Spleen (tissue), 11 donors: Measurements from ENCODE around the gene SLC39A11. TPM values are rescaled to one million over a fixed set of nuclear protein-coding genes. Genes with fewer than 3 reads are reported as not detected.

ENCODE experiments used
- DNase-seq: peaks from one replicate; pipeline ENCODE4 v3.0.0-alpha.2; 2020
- H3K27ac ChIP-seq, 8 donors: fragments of 200-600 bp; sonication (generic) in 7 of 8; 1 replicate in 4 of 8; 2 replicates in 4 of 8; pipeline versions ENCODE4 v1.5.0 to v1.8.0; 2016 to 2021; ENCODE audit warnings: inconsistent platforms in 4 of 8, mild to moderate bottlenecking in 4 of 8, moderate library complexity in 1 of 8
- H3K27me3 ChIP-seq, 7 donors: fragments of 200-600 bp; sonication (generic) in 6 of 7; replicated peaks in 1 of 7; 1 replicate in 4 of 7; 2 replicates in 3 of 7; pipeline versions ENCODE4 v1.5.0 to v1.8.0; 2016 to 2021; ENCODE audit warnings: inconsistent platforms in 3 of 7, mild to moderate bottlenecking in 1 of 7
- H3K36me3 ChIP-seq, 6 donors: fragments of 200-600 bp; sonication (generic) in 5 of 6; 1 replicate in 4 of 6; 2 replicates in 2 of 6; pipeline versions ENCODE4 v1.5.0 to v1.8.0; 2016 to 2021; ENCODE audit warnings: inconsistent platforms in 2 of 6
- H3K4me1 ChIP-seq, 6 donors: fragments of 200-600 bp; sonication (generic) in 5 of 6; 1 replicate in 3 of 6; 2 replicates in 3 of 6; pipeline versions ENCODE4 v1.5.0 to v1.8.0; 2016 to 2021; ENCODE audit warnings: inconsistent platforms in 3 of 6
- H3K4me3 ChIP-seq, 8 donors: fragments of 200-600 bp; sonication (generic) in 7 of 8; 1 replicate in 4 of 8; 2 replicates in 4 of 8; pipeline versions ENCODE4 v1.5.0 to v1.8.0; 2016 to 2021; ENCODE audit warnings: inconsistent platforms in 4 of 8, mild to moderate bottlenecking in 4 of 8, moderate library complexity in 2 of 8
- H3K9me3 ChIP-seq, 8 donors: fragments of 200-600 bp; sonication (generic) in 7 of 8; 1 replicate in 4 of 8; 2 replicates in 4 of 8; pipeline versions ENCODE4 v1.5.0 to v1.8.0; 2016 to 2021; ENCODE audit warnings: inconsistent platforms in 4 of 8
- CTCF ChIP-seq, 11 experiments: fragments of 200-600 bp in 7 of 11; fragments of 450-650 bp in 4 of 11; sonication (generic) in 4 of 11; IDR thresholded peaks in 8 of 11; conservative IDR thresholded peaks in 3 of 11; 1 replicate in 7 of 11; 2 replicates in 4 of 11; pipeline versions ENCODE4 v1.4.0 to v1.8.0; 2016 to 2021; ENCODE audit warnings: antibody characterized with exemption in 11 of 11, inconsistent platforms in 4 of 11, mild to moderate bottlenecking in 1 of 11
- POLR2A ChIP-seq, 3 donors: fragments of 450-650 bp; IDR thresholded peaks; one replicate each; pipeline ENCODE4 v1.5.1; 2017; ENCODE audit warnings: antibody characterized with exemption in 3 of 3, mild to moderate bottlenecking in 1 of 3
- POLR2AphosphoS5 ChIP-seq, 3 donors: sonication (generic); formaldehyde crosslinking; IDR thresholded peaks; one replicate each; pipeline ENCODE4 v1.5.1; 2017; ENCODE audit warnings: antibody characterized with exemption in 3 of 3
- WGBS, 5 donors: extraction: QIAGEN DNeasy Blood & Tissue Kit in 3 of 5; methylation state at CpG; one replicate each; pipeline versions ENCODE4 v1.1.5 to v1.1.7; 2013 to 2018; 5-methylcytosine and 5-hydroxymethylcytosine counted together
- intact Hi-C: fragments of 100-400 bp; cut with DNase I; formaldehyde crosslinking; loops from one replicate; pipeline ENCODE4 v1.15.0; 2023; ENCODE audit warnings: low total_unique reads
- polyA plus RNA-seq, 3 donors: library from polyadenylated mRNA; stranded (reverse); fragments of 200-250 nt; gene quantifications; one replicate each; pipeline ENCODE4 v1.2.1, GENCODE V29; 2013
- total RNA-seq, 7 donors: library from RNA; depleted of rRNA in 3 of 7; stranded (reverse); fragments of >200 nt in 3 of 7; fragmentation: NEBNext Ultra II Directional in 4 of 7; extraction: Animal tissue kit (Norgen Biotek cat#: 25700) in 4 of 7; gene quantifications; one replicate each; pipeline versions ENCODE4 v1.1.0 to v1.2.1, GENCODE V29; 2016 to 2021
- donor health status: healthy with polysubstance abuse.
- donor health status: DM: no; HTN: no; CAD: no; lungs with moderate emphysema.
- donor health status: DM: no; HTN: no; CAD: no.
- donor health status: Bipolar disorder and iron deficiency.
- donor health status: healthy.
- donor health status: DM: no; HTN: no; CAD: no.
- donor health status: DM: yes; HTN: yes; CAD: no.

Gene SLC39A11
- total and polyA plus RNA-seq, 10 donors = 4.1 to 45.2 (median 27.8) TPM

DNA sequence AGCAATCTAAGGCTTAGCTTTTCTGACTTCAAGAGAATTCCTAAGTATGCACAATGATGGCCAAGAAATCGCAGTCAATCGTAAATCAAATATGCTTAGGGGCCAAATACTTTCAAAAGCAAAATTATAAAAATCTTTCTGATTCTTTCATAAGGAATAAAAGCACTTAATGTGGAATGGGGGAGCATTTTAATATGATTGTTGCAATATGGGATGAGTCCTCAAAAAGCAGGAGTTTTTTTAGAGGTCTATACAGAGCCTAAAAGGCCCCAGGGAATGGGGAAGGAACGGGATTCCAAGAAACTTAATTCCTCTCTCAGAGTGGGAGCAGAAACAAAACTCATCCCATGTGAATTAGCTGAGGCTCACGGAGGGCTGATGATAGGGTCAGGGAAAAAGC, 14.7 kb upstream of the SLC39A11 start:
- 69 to 88% (median 85%) methylated on average over 4 of the region's 4 CpGs for WGBS, 5 donors
- no peak overlapping the region for H3K4me3 ChIP-seq
- no peaks in the 10 kb centered on the region for H3K36me3 ChIP-seq
- DNase-seq = no peak
- intact Hi-C loops = no loop called here
- no peaks in the 10 kb centered on the region for H3K4me1 ChIP-seq
- no peaks in the 10 kb centered on the region for H3K27me3 ChIP-seq
- H3K9me3 ChIP-seq = peaks cover 0 to 4% (median 0%) of the 10 kb centered on the region in 8 donors
- TF ChIP-seq POLR2A (IDR thresholded peaks at IDR 0.05) (no peak), CTCF (IDR thresholded peaks at IDR 0.05 in 8 of 11, conservative IDR thresholded peaks at IDR 0.05 in 3 of 11) (no peak), POLR2AphosphoS5 (IDR thresholded peaks at IDR 0.05) (no peak)
- no peak overlapping the region for H3K27ac ChIP-seq

DNA sequence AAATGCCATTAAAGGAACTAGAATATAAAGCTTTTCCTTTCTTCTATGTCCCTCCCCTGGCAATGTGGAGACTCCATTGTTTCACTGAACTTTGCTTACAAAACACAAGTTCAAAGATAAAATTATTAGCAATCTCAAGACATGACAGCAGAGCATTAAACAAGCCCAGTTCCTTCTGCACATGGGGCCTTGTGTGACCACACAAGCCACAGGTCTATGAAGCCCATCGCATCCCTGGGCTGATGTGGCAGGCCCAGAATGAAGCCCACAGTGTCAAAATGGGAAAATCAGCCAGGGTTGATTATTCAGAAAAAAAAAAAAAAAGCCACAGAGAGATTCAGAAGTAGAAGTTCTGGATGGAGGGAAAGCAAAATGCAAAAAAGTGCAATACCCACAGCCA, 12.9 kb upstream of the SLC39A11 start:
- TF ChIP-seq CTCF (IDR thresholded peaks at IDR 0.05 in 8 of 11, conservative IDR thresholded peaks at IDR 0.05 in 3 of 11) = no peak
- no peak for TF ChIP-seq POLR2A (IDR thresholded peaks at IDR 0.05)
- TF ChIP-seq POLR2AphosphoS5 (IDR thresholded peaks at IDR 0.05) = no peak
- WGBS, 5 donors = 21 to 59% (median 39%) methylated on average over 1 of the region's 1 CpG
- Histone ChIP-seq H3K27ac (no peak overlapping the region), H3K4me1 (no peaks in the 10 kb centered on the region), H3K4me3 (no peak overlapping the region), H3K27me3 (no peaks in the 10 kb centered on the region), H3K36me3 (no peaks in the 10 kb centered on the region), H3K9me3 (peaks cover 0 to 4% (median 0%) of the 10 kb centered on the region in 8 donors)
- intact Hi-C loops = no loop called here
- no peak for DNase-seq

DNA sequence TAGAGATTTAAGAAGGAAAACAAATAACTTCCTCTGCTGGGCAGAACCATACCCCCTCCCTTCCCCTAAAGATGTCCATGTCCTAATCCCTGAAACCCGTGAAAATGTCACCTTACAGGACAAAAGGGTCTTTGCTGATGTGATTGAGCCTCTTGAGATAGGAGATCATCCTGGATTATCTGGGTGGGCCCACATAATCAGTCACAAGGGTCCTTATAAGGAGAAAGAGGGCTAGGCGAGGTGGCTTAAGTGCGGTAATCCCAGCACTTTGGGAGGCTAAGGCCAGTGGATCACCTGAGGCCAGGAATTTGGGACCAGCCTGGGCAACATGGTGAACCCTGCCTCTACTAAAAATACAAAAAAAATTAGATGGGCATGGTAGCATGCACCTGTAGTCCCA, 12.0 kb upstream of the SLC39A11 start:
- H3K9me3 ChIP-seq = peaks cover 0 to 4% (median 0%) of the 10 kb centered on the region in 8 donors
- TF ChIP-seq POLR2AphosphoS5 (IDR thresholded peaks at IDR 0.05) (no peak), POLR2A (IDR thresholded peaks at IDR 0.05) (no peak), CTCF (IDR thresholded peaks at IDR 0.05 in 8 of 11, conservative IDR thresholded peaks at IDR 0.05 in 3 of 11) (no peak)
- H3K4me3 ChIP-seq = no peak overlapping the region
- no peak overlapping the region for H3K27ac ChIP-seq
- peaks cover 0 to 6% (median 0%) of the 10 kb centered on the region in 6 donors for H3K4me1 ChIP-seq
- 92 to 94% (median 93%) methylated on average over 3 of the region's 3 CpGs for WGBS, 5 donors
- no peaks in the 10 kb centered on the region for H3K27me3 ChIP-seq
- intact Hi-C loops = no loop called here
- no peak for DNase-seq
- no peaks in the 10 kb centered on the region for H3K36me3 ChIP-seq

DNA sequence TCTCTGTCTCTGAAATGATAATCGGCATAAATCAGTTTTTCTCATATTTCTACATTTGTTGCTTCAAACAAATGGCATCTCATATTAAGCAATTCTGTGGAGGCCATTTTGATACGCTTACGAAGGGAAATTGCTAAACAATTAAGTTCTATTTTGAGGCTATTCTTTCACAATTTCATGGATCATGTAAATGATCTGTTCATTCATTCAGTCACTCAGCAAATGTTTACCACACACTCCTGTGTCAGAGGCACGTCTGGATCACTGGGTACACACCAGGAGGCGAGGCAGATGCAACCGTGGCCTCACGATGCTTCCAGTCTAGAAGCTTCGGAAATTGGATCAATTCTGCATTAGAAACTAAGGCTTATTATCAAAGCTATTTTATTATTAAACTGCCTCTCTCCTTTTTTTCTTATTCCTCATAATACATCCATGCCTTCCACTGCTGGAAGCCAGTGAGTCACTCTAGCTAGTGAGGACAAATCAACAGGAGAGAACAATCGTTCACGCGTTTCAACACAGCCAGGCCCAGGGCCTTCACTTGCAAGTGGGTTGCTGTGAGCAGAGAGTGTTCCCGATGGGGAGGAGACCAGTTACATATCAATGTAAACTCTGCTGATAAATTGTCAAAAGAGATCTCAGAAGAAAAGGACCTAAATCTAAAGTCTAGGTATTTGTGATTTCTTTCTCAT, 11.3 kb upstream of the SLC39A11 start:
- peaks cover 0 to 4% (median 0%) of the 10 kb centered on the region in 8 donors for H3K9me3 ChIP-seq
- H3K4me3 ChIP-seq = no peak overlapping the region
- intact Hi-C loops = no loop called here
- peaks cover 0 to 4% (median 0%) of the 10 kb centered on the region in 7 donors for H3K27me3 ChIP-seq
- TF ChIP-seq POLR2AphosphoS5 (IDR thresholded peaks at IDR 0.05) = no peak
- WGBS, 5 donors = 66 to 86% (median 76%) methylated on average over 12 of the region's 12 CpGs
- H3K27ac ChIP-seq = peak overlapping the region in 1 of 8 donors; percentile 17
- peaks cover 0 to 12% (median 0%) of the 10 kb centered on the region in 6 donors for H3K4me1 ChIP-seq
- no peak for DNase-seq
- no peaks in the 10 kb centered on the region for H3K36me3 ChIP-seq
